HG02623 (cell line): ENCODE data around the gene MT1G.
"Not testable (repeated sequence)": the region's sequence is repeated elsewhere in the genome, so short reads cannot be mapped to it uniquely, and the experiment has no call there.

Source experiments
- ATAC-seq: cut with Tn5 transposase; IDR thresholded peaks from one replicate; pipeline ENCODE4 v1.9.1; 2021; ENCODE audit warnings: moderate library complexity; ENCODE audit not compliant: unreplicated experiment

The MT1G gene

DNA sequence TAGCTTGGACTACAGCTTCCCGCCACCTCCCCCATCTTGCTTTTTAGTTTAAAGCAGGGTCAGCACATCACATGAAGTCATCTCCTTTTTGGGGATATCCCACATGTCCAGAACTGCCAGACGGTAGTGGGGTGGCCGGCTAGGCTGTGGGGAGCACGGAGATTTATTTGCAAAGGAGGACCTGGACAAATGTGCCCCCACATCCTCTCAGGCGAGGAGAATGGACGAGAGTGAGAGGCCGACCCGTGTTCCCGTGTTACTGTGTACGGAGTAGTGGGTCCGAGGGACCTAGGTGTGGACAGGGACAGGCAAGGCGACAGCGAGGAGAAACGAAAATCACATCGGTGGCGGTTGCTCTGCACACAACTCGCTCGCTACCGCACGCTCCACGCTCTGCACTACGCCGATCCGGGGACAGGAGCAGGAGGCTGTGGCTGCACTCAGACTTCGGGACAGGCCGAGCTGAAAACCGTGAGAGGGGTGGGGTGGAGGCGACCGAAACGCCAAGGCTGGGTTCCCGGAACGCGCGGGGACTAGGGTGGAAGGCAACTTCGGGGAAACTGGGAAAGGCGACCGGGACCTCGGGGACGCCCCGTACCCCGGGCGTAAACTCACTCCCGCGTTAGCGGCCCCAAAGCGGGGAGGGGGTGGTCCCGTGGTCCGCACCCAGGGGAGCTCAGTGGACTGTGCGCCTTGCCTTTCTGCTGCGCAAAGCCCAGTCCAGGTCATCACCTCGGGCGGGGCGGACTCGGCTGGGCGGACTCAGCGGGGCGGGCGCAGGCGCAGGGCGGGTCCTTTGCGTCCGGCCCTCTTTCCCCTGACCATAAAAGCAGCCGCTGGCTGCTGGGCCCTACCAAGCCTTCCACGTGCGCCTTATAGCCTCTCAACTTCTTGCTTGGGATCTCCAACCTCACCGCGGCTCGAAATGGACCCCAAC lies 29.8 kb downstream of the MT1G start, which contains the start of gene MT1A:
Gene MT1A, plus strand, starts transcription at position 853 of the 937 bp plus-strand sequence. Its CDS starts 73 bp downstream, at position 926.
- no peak for ATAC-seq

DNA sequence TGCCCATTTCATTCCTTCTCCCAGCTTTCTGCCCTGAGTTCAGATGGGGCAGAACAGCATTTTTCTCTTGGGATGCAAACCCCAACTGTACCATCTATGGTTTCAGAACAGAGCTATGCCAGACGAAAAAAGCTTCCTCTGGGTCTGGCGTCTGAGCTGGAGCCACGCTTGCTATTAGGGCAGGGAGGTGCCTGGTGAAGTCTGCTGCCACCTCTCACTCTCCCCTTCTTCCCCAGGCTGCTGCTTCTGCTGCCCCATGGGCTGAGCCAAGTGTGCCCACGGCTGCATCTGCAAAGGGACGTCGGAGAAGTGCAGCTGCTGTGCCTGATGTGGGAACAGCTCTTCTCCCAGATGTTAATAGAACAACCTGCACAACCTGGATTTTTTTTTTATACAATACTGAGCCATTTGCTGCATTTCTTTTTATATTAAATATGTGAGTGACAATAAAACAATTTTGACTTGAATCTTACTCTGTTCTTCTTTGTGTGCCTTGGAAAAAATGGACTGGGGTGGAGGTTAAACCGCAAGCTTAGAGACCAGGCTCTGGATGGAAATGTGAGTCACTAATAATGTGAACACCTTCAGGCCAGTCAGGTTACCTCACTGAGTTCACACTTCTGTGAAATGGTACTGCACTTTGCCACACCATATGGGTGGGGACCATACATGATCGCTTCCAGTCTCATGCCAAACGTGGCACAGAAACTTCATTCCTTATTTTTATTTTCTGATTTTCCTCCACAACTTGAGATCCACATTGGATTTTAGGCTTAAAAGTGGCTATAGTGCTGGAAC lies 31.1 kb downstream of the MT1G start:
- ATAC-seq = no peak

DNA sequence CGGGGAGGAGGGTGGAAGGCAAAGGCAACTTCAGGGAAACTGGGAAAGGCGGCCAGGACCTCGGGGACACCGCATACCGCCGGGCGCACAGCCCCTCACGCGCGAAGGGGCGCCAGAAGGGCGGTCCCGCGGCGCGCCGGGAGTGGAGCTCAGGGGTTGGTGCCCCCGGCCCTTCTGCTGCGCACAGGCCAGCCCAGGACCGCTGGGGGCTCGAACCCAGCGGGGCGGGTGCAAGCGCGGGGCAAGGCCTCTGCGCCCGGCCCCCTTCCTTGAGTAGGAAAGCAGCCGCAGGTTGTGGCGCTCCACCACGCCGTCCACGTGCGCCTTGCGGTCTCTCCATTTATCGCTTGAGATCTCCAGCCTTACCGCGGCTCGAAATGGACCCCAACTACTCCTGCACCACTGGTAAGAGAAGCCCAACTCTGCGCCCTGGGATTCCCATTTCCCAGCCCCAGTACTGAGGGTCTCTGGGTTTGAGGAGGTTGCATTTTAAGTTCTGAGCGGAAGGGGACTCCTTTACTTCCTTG lies 32.4 kb downstream of the MT1G start:
- ATAC-seq = no peak

DNA sequence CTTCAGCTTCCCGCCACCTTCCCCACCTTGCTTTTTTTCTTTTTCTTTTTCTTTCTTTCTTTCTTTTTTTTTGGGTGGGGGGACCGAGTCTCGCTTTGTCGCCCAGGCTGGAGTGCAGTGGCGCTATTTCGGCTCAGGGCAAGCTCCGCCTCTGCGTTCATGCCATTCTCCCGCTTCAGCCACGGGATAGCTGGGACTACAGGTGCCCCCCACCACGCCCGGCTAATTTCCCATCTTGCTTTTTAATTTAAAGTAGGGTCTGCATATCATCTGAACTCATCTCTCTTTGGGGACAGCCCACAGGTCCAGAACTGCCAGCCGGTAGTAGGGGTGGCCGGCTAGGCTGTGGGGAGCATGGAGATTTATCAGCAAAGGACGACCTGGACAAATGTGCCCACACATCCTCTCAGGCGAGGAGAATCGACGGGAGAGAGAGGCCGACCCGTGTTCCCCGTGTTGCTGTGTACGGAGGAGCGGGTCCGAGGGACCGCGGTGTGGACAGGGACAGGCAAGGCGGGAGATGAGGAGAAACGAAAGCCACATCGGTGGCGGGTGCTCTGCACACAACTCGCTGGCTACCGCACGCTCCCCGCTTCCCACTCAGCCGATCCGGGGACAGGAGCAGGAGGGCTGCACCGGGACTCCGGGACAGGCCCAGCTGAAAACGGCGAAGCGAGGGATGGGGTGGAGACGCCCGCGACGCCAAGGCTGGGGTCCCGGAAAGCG lies 33.0 kb downstream of the MT1G start:
- no peak for ATAC-seq

DNA sequence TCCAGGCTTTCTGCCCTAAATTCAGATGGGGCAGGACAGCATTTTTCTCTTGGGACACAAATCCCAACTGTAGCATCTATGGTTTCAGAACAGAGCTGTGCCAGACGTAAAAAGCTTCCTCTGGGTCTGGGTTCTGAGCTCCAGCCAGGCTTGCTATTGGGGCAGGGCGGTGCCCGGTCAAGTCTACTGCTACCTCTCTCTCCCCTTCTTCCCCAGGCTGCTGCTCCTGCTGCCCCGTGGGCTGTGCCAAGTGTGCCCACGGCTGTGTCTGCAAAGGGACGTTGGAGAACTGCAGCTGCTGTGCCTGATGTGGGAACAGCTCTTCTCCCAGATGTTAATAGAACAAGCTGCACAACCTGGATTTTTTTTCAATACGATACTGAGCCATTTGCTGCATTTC lies 34.3 kb downstream of the MT1G start:
- ATAC-seq = no peak

DNA sequence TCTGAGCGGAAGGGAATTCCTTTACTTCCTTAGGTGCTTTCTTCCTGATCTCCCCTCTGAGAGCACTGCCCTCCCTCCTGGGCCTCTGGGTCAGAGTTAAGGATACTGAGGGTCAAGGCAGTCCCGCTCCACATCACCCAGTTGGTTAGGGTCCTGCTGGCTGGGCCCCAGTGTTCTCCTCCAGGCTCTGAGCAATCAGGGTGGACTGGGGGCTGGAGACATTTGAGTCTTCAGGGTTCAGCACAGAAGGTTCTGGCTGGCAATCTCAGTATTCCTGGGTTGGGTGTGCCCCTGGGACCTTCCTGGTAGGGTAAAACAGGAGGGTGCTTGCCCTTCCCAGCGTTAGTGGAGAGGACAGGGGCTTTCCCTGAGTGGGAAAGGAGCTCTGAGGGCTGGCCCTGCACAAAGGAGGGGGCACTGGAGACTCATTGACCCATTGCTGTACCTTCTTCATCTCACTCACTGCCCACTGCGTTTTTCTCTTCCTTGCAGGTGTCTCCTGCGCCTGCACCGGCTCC lies 35.0 kb downstream of the MT1G start:
- ATAC-seq = no peak

DNA sequence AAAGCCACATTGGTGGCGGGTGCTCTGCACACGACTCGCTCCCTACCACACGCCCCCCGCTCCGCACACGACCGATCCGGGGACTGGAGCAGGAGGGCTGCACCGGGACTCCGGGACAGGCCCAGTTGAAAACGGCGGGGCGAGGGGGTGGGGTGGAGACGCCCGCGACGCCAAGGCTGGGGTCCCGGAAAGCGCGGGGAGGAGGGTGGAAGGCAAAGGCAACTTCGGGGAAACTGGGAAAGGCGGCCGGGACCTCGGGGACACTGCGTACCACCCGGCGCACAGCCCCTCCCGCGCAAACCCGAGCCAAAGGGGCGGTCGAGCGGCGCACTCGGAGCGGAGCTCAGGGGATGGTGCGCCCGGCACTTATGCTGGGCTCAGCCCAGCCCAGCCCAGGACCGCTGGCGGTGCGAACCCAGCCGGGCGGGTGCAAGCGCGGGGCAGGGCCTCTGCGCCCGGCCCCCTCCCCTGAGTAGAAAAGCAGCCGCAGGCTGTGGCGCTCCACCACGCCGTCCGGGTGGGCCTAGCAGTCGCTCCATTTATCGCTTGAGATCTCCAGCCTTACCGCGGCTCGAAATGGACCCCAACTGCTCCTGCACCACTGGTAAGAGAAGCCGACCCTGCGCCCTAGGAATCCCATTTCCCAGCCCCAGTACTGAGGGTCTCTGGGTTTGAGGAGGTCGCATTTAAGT lies 35.6 kb downstream of the MT1G start, which contains the start of gene MT1M:
Gene MT1M, plus strand, starts transcription at position 504 of the 692 bp plus-strand sequence. Its CDS starts 73 bp downstream, at position 577.
- ATAC-seq = no peak

DNA sequence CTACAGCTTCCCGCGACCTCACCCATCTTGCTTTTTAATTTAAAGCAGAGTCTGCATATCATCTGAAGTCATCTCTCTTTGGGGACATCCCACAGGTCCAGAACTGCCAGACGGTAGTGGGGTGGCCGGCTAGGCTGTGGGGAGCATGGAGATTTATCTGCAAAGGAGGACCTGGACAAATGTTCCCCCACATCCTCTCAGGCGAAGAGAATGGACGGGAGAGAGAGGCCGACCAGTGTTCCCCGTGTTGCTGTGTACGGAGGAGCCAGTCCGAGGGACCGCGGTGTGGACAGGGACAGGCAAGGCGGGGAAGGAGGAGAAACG lies 36.1 kb downstream of the MT1G start:
- ATAC-seq = no peak

DNA sequence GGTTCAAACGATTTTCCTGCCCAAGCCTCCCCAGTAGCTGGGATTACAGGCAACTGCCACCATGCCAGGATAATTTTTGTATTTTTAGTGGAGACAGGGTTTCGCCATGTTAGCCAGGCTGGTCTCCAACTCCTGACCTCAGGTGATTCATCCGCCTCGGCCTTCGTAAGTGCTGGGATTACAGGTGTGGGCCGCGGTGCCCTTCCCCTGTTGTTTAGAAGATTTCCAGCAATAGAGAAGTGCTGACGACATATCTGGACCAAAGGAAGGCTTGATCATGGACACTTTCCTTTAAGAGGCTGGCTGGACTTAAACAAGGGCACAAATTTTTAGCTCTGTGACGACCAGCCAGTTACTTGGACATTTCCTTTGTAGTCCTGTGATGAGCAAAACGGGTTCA lies 36.7 kb downstream of the MT1G start:
- ATAC-seq = no peak

DNA sequence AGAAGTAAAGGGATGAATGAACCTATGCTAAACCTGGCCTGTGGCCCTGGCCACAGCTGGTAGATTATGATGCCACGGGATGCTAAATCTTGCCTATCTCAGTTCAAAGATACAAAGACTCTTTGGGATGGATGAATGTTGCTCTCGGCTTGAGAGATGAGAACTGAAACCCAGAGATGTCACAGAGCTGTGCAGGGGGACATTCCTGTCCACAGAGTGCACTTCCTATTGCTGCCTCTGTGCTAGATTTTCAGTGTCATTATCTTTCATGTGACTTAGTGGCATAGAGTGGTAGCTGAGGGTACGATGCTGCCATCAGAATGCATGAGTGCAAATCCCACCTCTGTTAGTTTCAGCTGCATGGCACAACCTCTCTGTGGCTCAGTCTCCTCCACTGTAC lies 37.7 kb downstream of the MT1G start:
- no peak for ATAC-seq

DNA sequence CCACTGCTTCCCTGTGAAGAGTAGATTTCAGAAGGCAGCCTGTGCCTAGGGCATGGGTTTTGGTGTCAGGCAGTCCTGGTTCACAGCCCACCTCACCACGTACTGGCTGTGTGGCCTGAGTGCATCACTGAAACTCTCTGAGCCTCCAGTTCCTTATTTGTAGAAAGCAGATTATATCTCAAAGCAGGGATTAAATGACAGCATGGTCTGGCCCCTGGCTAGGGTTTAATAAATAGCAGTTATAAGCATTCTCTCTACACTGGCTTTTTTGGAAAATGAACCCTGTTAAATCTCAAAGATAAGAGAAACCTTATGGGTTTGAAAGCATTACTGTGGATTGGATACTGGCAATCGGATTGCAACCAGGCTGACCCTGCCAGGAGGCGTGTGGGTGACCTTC lies 38.3 kb downstream of the MT1G start:
- no peak for ATAC-seq

DNA sequence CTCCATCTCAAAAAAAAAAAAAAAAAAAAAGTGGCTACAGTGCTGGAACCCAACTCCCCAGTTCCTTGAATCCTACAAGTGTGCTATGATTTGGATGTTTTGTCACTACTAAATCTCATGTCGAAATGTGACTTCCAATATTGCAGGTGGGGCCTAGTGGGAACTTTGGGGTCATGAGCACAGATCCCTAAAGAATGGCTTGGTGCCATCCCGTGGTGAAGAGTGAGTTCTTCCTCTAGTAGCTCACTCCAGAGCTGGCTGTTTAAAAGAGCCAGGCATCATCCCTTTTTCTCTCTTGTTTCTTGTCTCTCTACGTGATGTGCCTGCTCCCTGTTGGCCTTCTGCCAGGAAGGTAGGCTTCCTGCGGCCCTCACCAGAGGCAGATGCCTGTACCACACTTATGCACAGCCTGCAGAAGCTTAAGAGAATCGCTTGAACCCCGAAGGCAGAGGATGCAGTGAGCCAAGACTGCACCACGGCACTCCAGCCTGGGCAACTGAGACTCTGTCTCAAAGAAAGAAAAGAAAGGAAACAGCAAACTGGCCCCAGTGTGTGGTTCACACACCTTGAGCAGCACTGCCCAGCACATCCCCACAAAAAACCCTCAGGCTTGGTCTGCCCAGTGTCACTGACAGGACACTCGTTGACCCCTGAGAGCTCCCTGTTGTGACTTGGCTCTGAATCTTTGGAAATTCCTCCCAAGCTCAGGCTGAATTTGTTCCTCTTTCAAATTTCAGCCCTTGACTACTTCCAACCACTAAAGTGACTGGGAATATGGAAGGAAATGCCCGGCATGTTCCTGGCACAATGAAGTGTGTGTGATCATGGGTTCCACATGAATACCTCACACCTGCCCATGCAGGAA lies 39.1 kb downstream of the MT1G start:
- ATAC-seq = no peak

DNA sequence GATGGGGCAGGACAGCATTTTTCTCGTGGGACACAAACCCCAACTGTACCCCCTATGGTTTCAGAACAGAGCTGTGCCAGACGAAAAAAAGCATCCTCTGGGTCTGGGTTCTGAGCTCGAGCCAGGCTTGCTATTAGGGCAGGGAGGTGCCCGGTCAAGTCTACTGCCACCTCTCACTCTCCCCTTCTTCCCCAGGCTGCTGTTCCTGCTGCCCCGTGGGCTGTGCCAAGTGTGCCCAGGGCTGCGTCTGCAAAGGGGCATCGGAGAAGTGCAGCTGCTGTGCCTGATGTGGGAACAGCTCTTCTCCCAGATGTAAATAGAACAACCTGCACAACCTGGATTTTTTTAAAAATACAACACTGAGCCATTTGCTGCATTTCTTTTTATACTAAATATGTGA lies 41.2 kb downstream of the MT1G start:
- no peak for ATAC-seq

DNA sequence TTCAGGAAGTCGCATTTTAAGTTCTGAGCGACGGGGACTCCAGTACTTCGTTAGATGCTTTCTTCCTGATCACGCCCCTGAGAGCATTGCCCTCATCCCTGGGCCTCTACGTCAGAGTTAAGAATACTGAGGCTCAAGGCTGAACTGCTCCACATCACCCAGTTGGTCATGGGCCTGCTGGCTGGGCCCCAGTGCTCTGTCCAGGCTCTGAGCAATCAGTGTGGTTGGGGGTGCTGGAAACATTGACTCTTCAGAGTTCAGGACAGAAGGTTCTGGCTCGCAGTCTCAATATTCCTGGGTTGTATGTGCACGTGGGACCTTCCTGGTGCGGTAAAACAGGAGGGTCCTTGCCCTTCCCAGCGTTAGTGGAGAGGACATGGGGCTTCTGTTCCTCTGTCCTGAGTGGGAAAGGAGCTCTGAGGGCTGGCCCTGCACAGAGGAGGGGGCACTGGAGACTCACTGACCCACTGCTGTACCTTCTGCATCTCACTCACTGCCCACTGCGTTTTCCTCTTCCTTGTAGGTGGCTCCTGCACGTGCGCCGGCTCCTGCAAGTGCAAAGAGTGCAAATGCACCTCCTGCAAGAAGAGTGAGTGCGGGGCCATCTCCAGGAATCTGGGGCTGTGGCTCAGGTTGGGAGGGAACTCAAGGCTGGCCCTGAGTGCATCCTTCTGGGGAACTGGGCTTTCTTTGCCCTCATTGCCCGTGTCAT lies 41.8 kb downstream of the MT1G start:
- no peak for ATAC-seq

DNA sequence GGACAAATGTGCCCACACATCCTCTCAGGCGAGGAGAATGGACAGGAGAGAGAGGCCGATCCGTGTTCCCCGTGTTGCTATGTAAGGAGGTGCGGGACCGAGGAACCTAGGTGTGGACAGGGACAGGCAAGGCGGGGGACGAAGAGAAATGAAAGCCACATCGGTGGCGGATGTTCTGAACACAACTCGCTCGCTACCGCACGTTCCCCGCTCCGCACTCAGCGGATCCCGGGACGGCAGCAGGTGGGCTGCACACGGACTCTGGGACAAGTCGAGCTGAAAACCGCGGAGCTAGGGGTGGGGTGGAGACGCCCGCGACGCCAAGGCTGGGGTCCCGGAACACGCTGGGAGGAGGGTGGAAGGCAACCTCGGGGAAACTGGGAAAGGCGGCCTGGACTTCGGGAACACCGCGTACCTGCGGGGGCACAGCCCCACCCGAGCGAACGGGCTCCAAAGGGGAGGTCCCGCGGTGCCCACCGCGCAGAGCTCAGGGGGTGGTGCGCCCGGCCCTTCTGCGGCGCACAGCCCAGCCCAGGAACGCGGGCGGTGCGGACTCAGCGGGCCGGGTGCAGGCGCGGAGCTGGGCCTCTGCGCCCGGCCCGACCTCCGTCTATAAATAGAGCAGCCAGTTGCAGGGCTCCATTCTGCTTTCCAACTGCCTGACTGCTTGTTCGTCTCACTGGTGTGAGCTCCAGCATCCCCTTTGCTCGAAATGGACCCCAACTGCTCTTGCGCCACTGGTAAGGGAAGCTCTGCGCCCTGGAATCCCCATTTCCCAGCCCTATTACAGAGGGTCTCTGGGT lies 42.5 kb downstream of the MT1G start, which contains the start of gene MT1E:
Gene MT1E, plus strand, starts transcription at position 642 of the 803 bp plus-strand sequence. Its CDS starts 71 bp downstream, at position 713.
- ATAC-seq = no peak

DNA sequence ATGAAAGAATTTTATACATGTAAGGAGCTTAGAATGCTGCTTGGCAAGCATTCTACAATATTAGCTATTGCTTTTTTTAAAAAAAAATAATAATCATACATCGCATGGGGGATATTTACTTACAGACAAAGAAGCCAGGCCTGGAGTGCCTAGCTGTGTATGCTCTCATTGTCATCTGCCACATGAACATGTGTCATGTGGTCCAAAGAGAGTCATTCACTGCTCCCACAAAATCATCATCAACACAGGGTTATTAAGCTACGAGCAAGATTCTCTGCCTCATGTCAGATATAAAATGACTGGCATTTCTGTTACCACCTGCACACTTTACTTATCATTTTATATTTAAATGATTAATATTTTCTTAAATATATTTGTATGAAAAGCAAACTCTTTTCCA lies 44.2 kb downstream of the MT1G start:
- ATAC-seq = no peak

DNA sequence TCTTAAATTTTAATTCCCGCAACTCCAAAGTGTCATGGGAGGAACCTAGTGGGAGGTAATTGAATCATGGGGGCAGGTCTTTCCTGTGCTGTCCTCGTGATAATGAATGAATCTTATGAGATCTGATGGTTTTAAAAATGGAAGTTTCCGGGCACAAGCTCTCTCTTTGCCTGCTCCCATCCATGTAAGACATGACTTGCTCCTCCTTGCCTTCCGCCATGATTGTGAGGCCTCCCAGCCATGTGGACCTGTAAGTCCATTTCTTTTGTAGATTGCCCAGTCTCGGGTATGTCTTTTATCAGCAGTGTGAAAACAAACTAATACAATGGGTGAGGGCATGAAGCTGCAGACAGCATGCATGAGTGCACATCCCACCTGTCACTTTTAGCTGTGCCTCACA lies 44.7 kb downstream of the MT1G start:
- not testable (repeated sequence) for ATAC-seq
